ENCODE measurements around the gene CRTAC1. TPM values are rescaled to one million over a fixed set of nuclear protein-coding genes. Genes with fewer than 3 reads are reported as not detected.

CRTAC1 gene
- polyA plus RNA-seq, 4 donors: 4.4 to 52.9 (median 31.3) TPM

- no peak for DNase-seq (ENCODE audit: low read depth in 4 of 4, low spot score in 3 of 4)
Observed at GRCh38 chr10:97925308-97925938, 105.0 kb downstream of the CRTAC1 start.

DNA sequence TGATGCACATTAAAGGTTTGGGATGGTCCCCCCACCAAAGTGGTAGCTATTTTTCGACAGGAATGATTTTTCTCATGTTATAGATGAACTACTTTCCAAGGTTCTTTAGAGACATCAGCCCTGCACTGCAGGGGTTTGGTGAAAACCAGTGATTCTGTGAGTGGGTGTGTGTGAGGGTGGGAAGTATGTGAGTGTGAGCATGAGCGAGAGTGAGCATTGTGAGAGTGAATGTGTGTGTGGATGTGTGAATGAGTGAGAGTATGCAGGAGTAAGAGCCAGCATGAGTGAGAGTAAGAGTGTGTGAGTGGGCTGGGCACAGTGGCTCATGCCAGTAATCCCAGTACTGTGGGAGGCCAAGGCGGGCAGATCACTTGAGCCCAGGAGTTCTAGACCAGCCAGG, 105.7 kb downstream of the CRTAC1 start:
- DNase-seq (ENCODE audit: low read depth in 4 of 4, low spot score in 3 of 4): no peak

GRCh38 chr10:97923476-97923875, 106.9 kb downstream of the CRTAC1 start:
- DNase-seq (ENCODE audit: low read depth in 4 of 4, low spot score in 3 of 4): no peak

DNA sequence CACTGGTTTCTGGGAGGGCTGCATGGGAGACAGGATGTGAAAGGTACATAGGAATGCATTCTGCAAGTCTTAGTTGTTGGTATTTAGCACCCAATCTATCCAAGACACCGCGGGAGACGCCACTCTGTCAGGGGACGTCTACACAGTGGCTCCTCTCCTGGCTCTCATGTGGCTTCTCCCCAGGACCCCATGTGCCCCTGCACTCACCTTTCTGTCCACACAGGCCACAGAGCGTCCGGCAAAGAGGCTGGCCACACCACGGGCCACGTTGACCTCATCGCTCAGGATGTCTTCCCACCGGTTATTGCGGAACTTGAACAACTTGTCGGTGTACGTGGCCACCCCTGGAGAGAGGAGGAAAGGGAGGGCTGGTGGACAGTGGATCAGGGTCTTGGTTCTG, 107.4 kb downstream of the CRTAC1 start:
- DNase-seq (ENCODE audit: low read depth in 4 of 4, low spot score in 3 of 4): no peak

- no peak for DNase-seq (ENCODE audit: low read depth in 4 of 4, low spot score in 3 of 4)
Observed at GRCh38 chr10:97922022-97922758, 108.2 kb downstream of the CRTAC1 start.

DNA sequence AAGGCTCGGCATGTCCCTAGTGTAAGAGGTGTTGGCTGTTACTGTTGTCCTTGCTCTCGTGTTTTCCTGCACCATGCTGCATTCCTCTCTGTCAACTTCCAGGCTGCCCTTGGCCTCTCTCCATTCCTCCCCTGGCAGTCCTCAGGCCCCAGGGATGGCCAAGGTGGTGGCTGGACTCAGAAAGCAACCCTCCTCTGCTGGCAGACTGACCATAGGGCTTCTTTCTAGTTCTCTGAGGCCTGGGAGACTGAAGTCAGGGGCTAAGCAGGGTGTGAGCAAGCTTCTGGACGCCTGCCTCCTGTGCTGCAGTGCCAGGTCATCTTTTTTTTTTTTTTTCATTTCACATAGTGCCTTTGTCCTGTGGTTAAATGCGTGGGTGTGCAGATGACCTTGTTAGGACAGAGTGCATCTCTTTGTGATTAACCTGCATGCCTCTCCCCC, 108.8 kb downstream of the CRTAC1 start:
- no peak for DNase-seq (ENCODE audit: low read depth in 4 of 4, low spot score in 3 of 4)

- no peak for DNase-seq (ENCODE audit: low read depth in 4 of 4, low spot score in 3 of 4)
Observed at GRCh38 chr10:97920865-97921264, 109.6 kb downstream of the CRTAC1 start.

GRCh38 chr10:97919012-97919411, 111.4 kb downstream of the CRTAC1 start:
- no peak for DNase-seq (ENCODE audit: low read depth in 4 of 4, low spot score in 3 of 4)

GRCh38 chr10:97916586-97916985, 113.8 kb downstream of the CRTAC1 start:
- DNase-seq (ENCODE audit: low read depth in 4 of 4, low spot score in 3 of 4): no peak

GRCh38 chr10:97915346-97916131, 114.9 kb downstream of the CRTAC1 start:
- no peak for DNase-seq (ENCODE audit: low read depth in 4 of 4, low spot score in 3 of 4)

GRCh38 chr10:97914837-97915211, 115.6 kb downstream of the CRTAC1 start:
- peak; percentile 33 to 63 (median 38) for DNase-seq (ENCODE audit: low read depth in 4 of 4, low spot score in 3 of 4)

- DNase-seq (ENCODE audit: low read depth in 4 of 4, low spot score in 3 of 4): no peak
Observed at GRCh38 chr10:97914171-97914836, 116.1 kb downstream of the CRTAC1 start.

DNA sequence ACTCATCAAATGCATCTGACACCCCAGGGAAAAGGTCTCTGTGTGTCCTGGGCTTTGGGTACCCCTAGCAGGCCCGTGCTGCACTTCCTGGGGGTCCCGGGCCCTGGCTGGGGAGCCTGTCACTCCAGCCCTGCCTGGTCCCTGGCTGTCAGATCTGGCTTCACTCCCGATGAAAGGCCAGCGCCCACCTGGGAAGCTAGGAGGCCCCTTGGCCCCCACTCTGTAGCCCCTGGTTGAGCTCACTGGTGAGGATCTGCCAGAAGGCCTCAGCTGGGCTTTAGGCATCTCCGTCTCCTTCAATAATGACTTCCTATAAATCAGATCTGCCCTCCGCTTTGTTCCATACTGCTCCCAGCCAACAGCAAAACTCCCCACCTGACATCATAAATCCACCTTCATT, 116.8 kb downstream of the CRTAC1 start:
- no peak for DNase-seq (ENCODE audit: low read depth in 4 of 4, low spot score in 3 of 4)

- DNase-seq (ENCODE audit: low read depth in 4 of 4, low spot score in 3 of 4): no peak
Observed at GRCh38 chr10:97913193-97913592, 117.2 kb downstream of the CRTAC1 start.

DNA sequence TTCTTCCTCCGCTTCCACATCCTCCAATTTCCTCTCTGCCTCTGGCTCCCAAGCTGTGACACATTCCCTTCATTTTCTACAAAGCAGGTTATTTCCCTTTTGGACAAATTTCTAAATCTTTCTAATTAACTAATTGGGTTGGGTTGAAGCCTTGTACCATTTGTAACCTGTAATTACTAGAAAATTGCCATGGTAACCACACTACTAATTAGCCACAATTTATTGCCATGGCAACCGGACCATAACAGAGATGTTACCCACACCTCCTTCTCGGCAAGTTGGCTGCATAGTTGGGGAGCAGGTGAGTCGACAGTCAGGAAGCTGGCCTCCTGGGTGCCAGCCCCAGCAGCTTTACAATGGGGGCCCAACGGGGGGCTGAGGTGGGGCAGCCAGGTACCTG, 119.2 kb downstream of the CRTAC1 start:
- no peak for DNase-seq (ENCODE audit: low read depth in 4 of 4, low spot score in 3 of 4)

GRCh38 chr10:97910661-97911060, 119.8 kb downstream of the CRTAC1 start:
- DNase-seq (ENCODE audit: low read depth in 4 of 4, low spot score in 3 of 4): no peak

DNA sequence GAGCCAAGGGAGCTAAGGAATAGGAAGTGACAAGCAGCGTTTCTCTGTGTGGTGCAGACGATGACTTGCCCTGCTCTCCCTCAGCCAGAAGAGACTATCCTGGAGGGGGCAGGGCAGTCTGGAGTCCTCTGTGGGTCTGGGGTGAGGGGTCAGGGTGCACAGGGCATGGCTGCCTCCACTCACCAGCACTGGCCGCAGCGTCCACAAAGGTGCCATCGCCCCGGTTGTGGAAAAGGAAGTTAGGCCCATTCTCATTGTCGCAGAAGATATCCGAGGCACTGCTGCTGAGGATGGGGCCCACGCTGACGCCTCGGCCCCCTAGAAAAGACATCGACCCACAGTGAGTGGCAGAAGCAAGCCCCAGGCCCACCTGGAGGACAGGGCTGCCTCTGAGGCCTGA, 122.6 kb downstream of the CRTAC1 start:
- DNase-seq (ENCODE audit: low read depth in 4 of 4, low spot score in 3 of 4): no peak

GRCh38 chr10:97907211-97907610, 123.2 kb downstream of the CRTAC1 start:
- no peak for DNase-seq (ENCODE audit: low read depth in 4 of 4, low spot score in 3 of 4)

GRCh38 chr10:97905276-97905675, 125.1 kb downstream of the CRTAC1 start:
- no peak for DNase-seq (ENCODE audit: low read depth in 4 of 4, low spot score in 3 of 4)

- DNase-seq (ENCODE audit: low read depth in 4 of 4, low spot score in 3 of 4): no peak
Observed at GRCh38 chr10:97904576-97904975, 125.8 kb downstream of the CRTAC1 start.

- no peak for DNase-seq (ENCODE audit: low read depth in 4 of 4, low spot score in 3 of 4)
Observed at GRCh38 chr10:97904018-97904381, 126.4 kb downstream of the CRTAC1 start.
